Suprapubic skin (tissue), 4 donors: Measurements from ENCODE around the gene FAM167B. TPM values are rescaled to one million over a fixed set of nuclear protein-coding genes. Genes with fewer than 3 reads are reported as not detected.
A peak's percentile ranks its signal among the peaks of the same experiment; 100 is the strongest.

Experiments used
- DNase-seq, 2 donors: peaks; one replicate each; pipeline ENCODE4 v3.0.0-alpha.2; 2019; ENCODE audit warnings: low spot score in 2 of 2
- H3K27ac ChIP-seq: fragments of 200-600 bp; sonication (generic); one replicate; pipeline ENCODE4 v1.5.1; 2019
- H3K27me3 ChIP-seq: fragments of 200-600 bp; sonication (generic); one replicate; pipeline ENCODE4 v1.5.1; 2019
- H3K36me3 ChIP-seq: fragments of 200-600 bp; sonication (generic); one replicate; pipeline ENCODE4 v1.5.1; 2019
- H3K4me1 ChIP-seq: fragments of 200-600 bp; sonication (generic); one replicate; pipeline ENCODE4 v1.5.1; 2019
- H3K4me3 ChIP-seq: fragments of 200-600 bp; sonication (generic); one replicate; pipeline ENCODE4 v1.5.1; 2019; ENCODE audit warnings: mild to moderate bottlenecking
- H3K9me3 ChIP-seq: fragments of 200-600 bp; sonication (generic); one replicate; pipeline ENCODE4 v1.5.1; 2019
- CTCF ChIP-seq, 2 donors: fragments of 200-600 bp in 1 of 2; fragments of 450-650 bp in 1 of 2; sonication (generic) in 1 of 2; IDR thresholded peaks; one replicate each; pipeline ENCODE4 v1.5.1; 2016 to 2019; ENCODE audit warnings: antibody characterized with exemption in 2 of 2, mild to moderate bottlenecking in 1 of 2, moderate library complexity in 1 of 2
- EP300 ChIP-seq: sonication (generic); formaldehyde crosslinking; IDR thresholded peaks from one replicate; pipeline ENCODE4 v1.6.1; 2017; ENCODE audit warnings: antibody characterized with exemption
- POLR2A ChIP-seq, 2 donors: fragments of 450-650 bp; IDR thresholded peaks; one replicate each; pipeline ENCODE4 v1.6.1; 2017; ENCODE audit warnings: antibody characterized with exemption in 2 of 2, mild to moderate bottlenecking in 2 of 2, moderate library complexity in 2 of 2
- POLR2AphosphoS5 ChIP-seq, 3 donors: sonication (generic); formaldehyde crosslinking; IDR thresholded peaks; one replicate each; pipeline ENCODE4 v1.6.1; 2017; ENCODE audit warnings: antibody characterized with exemption in 3 of 3
- WGBS: methylation state at CpG from one replicate; pipeline ENCODE4 v1.1.5; 2018; 5-methylcytosine and 5-hydroxymethylcytosine counted together
- total RNA-seq, 4 donors: library from RNA; depleted of rRNA; stranded (reverse); fragments of >200 nt; gene quantifications; one replicate each; pipeline ENCODE4 v1.1.0, GENCODE V29; 2016

FAM167B gene
- total RNA-seq, 4 donors from 2014 or later = 1.5 TPM; not detected in 2

- no CpG with 5 or more reads among the region's 5 CpGs for WGBS
- no peak within 1 kb of the TSS for H3K4me3 ChIP-seq
- H3K27ac ChIP-seq = no peak within 1 kb of the TSS
- TF ChIP-seq EP300 (no peak), CTCF (IDR thresholded peaks at IDR 0.05) (no peak), POLR2AphosphoS5 (IDR thresholded peaks at IDR 0.05) (no peak), POLR2A (IDR thresholded peaks at IDR 0.05) (no peak)
- H3K9me3 ChIP-seq = no peaks in the 10 kb centered on the region
- H3K36me3 ChIP-seq = peaks cover 6% of the 10 kb centered on the region
- peaks cover 23% of the 10 kb centered on the region for H3K4me1 ChIP-seq
- no peaks in the 10 kb centered on the region for H3K27me3 ChIP-seq
- DNase-seq = peak in 1 of 2 donors; percentile 71
These were observed 38.1 kb upstream of the FAM167B start, which contains the start of gene DCDC2B for GRCh38 chr1:32208891-32209328. Gene DCDC2B (plus strand): TSS chr1:32209089. CDS start chr1:32209094, 5 bp downstream.

- no peak for DNase-seq
- peak; percentile 37 to 73 for TF ChIP-seq CTCF (IDR thresholded peaks at IDR 0.05)
- no peak for TF ChIP-seq POLR2AphosphoS5 (IDR thresholded peaks at IDR 0.05)
- H3K27me3 ChIP-seq = no peaks in the 10 kb centered on the region
- H3K27ac ChIP-seq = no peak overlapping the region
- H3K4me1 ChIP-seq = peaks cover 15% of the 10 kb centered on the region
- H3K9me3 ChIP-seq = no peaks in the 10 kb centered on the region
- 71% methylated on average over 10 of the region's 10 CpGs for WGBS
- H3K36me3 ChIP-seq = peaks cover 40% of the 10 kb centered on the region
- H3K4me3 ChIP-seq = no peak overlapping the region
These were observed 31.2 kb upstream of the FAM167B start for GRCh38 chr1:32215629-32216480.

DNA sequence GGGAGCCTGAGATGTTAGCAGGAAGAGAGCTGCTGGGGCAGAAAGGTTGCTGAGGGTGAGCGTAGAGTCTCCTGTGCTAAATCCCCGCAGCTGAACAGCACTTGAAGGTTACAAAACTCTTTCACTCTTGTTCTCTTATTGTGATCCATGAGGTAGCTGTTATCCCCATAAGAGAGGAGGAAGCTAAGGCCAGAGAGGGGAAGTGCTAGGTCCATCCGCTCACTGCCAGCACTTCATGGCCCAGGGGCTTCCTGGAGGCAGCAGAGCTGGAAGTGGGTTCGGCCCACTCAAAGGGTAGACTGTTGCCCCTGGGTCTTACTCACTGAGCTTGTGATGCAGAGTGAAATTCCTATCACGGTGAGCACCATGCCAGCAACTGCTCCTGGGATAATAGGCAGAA lies 30.5 kb upstream of the FAM167B start:
- Histone ChIP-seq H3K4me3 (no peak overlapping the region), H3K4me1 (peaks cover 22% of the 10 kb centered on the region), H3K27me3 (no peaks in the 10 kb centered on the region), H3K27ac (no peak overlapping the region), H3K9me3 (no peaks in the 10 kb centered on the region), H3K36me3 (peaks cover 40% of the 10 kb centered on the region)
- WGBS = 91% methylated on average over 5 of the region's 5 CpGs
- TF ChIP-seq POLR2A (IDR thresholded peaks at IDR 0.05) = no peak
- TF ChIP-seq EP300 = no peak
- no peak for TF ChIP-seq POLR2AphosphoS5 (IDR thresholded peaks at IDR 0.05)
- TF ChIP-seq CTCF (IDR thresholded peaks at IDR 0.05) = no peak
- DNase-seq = no peak

DNA sequence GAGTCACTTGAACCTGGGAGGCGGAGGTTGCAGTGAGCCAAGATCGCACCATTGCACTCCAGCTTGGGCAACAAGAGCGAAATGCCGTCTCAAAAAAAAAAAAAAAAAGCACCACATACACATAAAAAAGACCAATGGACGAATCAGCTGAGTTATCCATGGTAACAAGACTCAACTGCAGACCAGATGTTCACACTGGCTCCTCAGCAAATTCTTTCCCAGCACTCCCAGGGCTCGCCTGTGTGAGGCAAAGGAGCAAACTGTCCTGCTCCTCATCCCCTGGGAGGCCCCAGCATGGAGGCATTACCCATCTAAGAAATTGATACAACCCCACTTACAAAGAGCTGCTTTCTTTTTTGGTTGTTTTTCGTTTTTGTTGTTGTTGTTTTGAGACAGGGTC lies 28.0 kb upstream of the FAM167B start:
- 74% methylated on average over 7 of the region's 7 CpGs for WGBS
- Histone ChIP-seq H3K4me3 (no peak overlapping the region), H3K27ac (no peak overlapping the region), H3K27me3 (no peaks in the 10 kb centered on the region), H3K9me3 (no peaks in the 10 kb centered on the region), H3K4me1 (peaks cover 37% of the 10 kb centered on the region), H3K36me3 (peaks cover 39% of the 10 kb centered on the region)
- no peak for TF ChIP-seq CTCF (IDR thresholded peaks at IDR 0.05)
- no peak for TF ChIP-seq POLR2A (IDR thresholded peaks at IDR 0.05)
- TF ChIP-seq POLR2AphosphoS5 (IDR thresholded peaks at IDR 0.05) = no peak
- TF ChIP-seq EP300 = no peak
- no peak for DNase-seq

DNA sequence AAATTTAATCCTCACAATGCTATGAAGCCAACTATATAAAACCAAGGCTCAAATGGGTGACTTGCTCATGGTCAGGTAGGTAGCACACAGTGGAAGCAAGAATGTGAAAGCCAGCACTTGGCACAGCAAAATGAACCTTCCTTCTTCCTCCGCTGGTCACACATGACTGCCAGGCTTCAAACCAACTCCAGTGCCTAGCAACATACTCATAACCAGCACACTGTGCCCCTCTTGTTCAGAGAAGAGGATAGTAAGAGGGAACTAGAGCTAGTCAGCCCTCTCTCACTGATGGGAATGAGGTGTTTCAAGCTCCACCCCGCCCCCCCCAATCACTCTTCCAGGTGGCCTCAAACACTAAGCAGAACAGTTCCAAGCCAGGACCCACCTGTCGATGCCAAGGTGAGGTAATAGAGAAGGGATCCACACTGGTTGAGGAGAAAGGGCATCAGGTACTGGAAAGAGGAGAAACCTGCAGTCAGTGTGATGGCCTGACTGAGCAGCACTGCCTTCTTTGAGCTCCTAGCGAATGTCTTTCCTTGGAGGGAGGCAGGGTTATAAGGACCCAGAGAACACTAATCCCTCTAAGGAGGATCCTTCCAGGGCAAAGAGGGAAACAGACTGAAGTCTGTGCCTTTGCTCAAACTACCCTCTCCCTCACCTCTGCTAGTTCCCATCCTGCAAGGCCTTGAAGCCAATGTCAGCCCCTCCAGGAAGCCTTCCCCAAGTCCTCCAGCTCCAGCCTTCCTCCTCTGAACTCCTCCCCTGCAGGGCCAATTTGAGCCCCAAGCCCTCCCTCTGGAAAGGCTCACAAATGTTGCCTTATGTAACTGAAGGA lies 26.1 kb upstream of the FAM167B start:
- WGBS = 87% methylated on average over 4 of the region's 4 CpGs
- Histone ChIP-seq H3K36me3 (peaks cover 46% of the 10 kb centered on the region), H3K4me3 (peak overlapping the region; percentile 59), H3K4me1 (peaks cover 34% of the 10 kb centered on the region), H3K27ac (no peak overlapping the region), H3K9me3 (no peaks in the 10 kb centered on the region), H3K27me3 (no peaks in the 10 kb centered on the region)
- no peak for DNase-seq
- TF ChIP-seq POLR2A (IDR thresholded peaks at IDR 0.05) (no peak), EP300 (no peak), CTCF (IDR thresholded peaks at IDR 0.05) (no peak), POLR2AphosphoS5 (IDR thresholded peaks at IDR 0.05) (no peak)
